MM.1S (cell line): ENCODE data around the gene DIP2C.

Source experiments
- EZH2 ChIP-seq: fragments of 300-600 bp; sonication (generic); optimal IDR thresholded peaks from 2 replicates; pipeline ENCODE3; 2017; ENCODE audit warnings: low read depth, mild to moderate bottlenecking, antibody characterized with exemption, low read length, mixed read lengths
- EZH2phosphoT487 ChIP-seq: fragments of 300-600 bp; sonication (generic); IDR thresholded peaks from 2 replicates; pipeline ENCODE4 v1.6.1; 2018; ENCODE audit warnings: antibody characterized with exemption, low read length
- TF ChIP-seq, protein P1 (sequence below): fragments of 300-600 bp; sonication (generic); IDR thresholded peaks from 2 replicates; pipeline ENCODE4 v1.5.1; 2016; ENCODE audit warnings: antibody characterized with exemption, low read length, mixed read lengths

DNA sequence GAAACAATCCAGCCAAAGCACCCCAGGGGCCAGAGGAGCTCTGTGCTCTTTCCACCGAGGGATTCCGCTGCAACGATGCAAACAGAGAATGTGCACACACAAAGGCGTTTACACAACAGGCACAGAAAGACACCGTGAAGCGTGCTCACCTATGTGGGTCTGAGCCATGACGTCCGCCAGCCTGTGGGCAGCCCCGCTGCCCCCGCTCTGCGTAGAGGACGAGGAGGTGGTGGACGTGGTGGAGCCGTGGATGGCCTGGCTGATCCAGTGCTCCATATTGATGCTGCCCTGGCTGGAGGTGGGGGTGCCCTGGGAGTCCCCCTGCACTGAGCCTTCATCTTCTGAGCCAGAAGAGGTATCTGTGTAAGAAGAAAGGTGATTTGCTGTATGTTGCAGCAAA lies 266.8 kb downstream of the DIP2C start:
- TF ChIP-seq, protein P1, sequence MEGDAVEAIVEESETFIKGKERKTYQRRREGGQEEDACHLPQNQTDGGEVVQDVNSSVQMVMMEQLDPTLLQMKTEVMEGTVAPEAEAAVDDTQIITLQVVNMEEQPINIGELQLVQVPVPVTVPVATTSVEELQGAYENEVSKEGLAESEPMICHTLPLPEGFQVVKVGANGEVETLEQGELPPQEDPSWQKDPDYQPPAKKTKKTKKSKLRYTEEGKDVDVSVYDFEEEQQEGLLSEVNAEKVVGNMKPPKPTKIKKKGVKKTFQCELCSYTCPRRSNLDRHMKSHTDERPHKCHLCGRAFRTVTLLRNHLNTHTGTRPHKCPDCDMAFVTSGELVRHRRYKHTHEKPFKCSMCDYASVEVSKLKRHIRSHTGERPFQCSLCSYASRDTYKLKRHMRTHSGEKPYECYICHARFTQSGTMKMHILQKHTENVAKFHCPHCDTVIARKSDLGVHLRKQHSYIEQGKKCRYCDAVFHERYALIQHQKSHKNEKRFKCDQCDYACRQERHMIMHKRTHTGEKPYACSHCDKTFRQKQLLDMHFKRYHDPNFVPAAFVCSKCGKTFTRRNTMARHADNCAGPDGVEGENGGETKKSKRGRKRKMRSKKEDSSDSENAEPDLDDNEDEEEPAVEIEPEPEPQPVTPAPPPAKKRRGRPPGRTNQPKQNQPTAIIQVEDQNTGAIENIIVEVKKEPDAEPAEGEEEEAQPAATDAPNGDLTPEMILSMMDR = no peak
- no peak for TF ChIP-seq EZH2phosphoT487
- TF ChIP-seq EZH2 = no peak
